ENCODE data around the gene GALNT17.

DNA sequence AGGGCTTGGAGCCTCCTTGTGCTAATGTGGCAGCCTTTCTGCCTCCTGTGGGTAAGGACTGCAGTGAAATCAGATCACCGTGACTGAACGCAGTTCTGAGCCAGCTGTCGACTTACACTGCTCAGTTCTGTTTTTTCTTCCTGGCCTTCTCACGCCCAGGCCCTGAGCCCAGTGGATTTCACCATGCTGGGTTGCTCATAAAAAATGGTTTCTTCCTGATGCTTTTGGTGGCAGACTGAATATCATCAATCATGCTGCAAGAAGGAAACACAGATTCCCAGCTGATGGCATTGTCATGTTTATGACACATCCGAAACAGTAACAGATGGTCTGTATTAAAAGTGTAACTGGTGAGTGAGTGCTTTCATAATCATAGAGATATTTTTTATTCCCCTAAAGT lies 389.6 kb downstream of the GALNT17 start:
- no peak for TF ChIP-seq POLR2AphosphoS5 (IDR thresholded peaks at IDR 0.05; ENCODE audit: low read depth, low read length)
- no peak for TF ChIP-seq TAF1 (IDR thresholded peaks at IDR 0.05; ENCODE audit: borderline replicate concordance, insufficient read depth, low read length)
- TF ChIP-seq, protein P1, sequence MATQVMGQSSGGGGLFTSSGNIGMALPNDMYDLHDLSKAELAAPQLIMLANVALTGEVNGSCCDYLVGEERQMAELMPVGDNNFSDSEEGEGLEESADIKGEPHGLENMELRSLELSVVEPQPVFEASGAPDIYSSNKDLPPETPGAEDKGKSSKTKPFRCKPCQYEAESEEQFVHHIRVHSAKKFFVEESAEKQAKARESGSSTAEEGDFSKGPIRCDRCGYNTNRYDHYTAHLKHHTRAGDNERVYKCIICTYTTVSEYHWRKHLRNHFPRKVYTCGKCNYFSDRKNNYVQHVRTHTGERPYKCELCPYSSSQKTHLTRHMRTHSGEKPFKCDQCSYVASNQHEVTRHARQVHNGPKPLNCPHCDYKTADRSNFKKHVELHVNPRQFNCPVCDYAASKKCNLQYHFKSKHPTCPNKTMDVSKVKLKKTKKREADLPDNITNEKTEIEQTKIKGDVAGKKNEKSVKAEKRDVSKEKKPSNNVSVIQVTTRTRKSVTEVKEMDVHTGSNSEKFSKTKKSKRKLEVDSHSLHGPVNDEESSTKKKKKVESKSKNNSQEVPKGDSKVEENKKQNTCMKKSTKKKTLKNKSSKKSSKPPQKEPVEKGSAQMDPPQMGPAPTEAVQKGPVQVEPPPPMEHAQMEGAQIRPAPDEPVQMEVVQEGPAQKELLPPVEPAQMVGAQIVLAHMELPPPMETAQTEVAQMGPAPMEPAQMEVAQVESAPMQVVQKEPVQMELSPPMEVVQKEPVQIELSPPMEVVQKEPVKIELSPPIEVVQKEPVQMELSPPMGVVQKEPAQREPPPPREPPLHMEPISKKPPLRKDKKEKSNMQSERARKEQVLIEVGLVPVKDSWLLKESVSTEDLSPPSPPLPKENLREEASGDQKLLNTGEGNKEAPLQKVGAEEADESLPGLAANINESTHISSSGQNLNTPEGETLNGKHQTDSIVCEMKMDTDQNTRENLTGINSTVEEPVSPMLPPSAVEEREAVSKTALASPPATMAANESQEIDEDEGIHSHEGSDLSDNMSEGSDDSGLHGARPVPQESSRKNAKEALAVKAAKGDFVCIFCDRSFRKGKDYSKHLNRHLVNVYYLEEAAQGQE (IDR thresholded peaks at IDR 0.05; ENCODE audit: insufficient read depth in 1 of 2, low read depth in 2 of 2, low read length in 2 of 2), result no peak
- TF ChIP-seq SIN3A (IDR thresholded peaks at IDR 0.05; ENCODE audit: borderline replicate concordance, insufficient read depth, low read length), result no peak
